ENCODE data around the gene ZNF136. TPM values are rescaled to one million over a fixed set of nuclear protein-coding genes. Genes with fewer than 3 reads are reported as not detected.

The ZNF136 gene
- total and polyA plus RNA-seq, 2 donors, result 7.4 to 24.7 TPM

DNA sequence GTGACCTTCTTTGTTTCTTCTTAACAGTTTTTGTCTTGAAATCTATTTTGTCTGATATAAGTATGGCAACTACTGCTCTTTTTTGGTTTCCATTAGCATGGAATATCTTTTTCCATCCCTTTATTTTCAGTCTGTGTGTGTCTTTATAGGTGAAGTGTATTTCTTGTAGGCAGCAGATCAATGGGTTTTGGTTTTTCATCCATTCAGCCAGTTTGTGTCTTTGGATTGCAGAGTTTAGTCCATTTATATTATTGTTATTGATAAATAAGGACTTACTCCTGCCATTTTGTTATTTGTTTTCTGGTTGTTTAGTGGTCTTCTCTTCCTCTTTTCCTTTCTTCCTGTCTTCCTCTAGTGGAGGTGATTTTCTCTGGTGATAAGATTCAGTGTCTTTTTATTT is 54.4 kb downstream of the ZNF136 start:
- Histone ChIP-seq H3K4me3 (ENCODE audit: low read depth, low read length) (no peak overlapping the region), H3K36me3 (ENCODE audit: insufficient read depth) (no peaks in the 10 kb centered on the region), H3K27ac (ENCODE audit: low read depth) (no peak overlapping the region), H3K4me1 (ENCODE audit: insufficient read depth) (no peaks in the 10 kb centered on the region)
- no peak for DNase-seq (ENCODE audit: extremely low spot score)

GRCh38 chr19:12222980-12223630 is 60.2 kb downstream of the ZNF136 start:
- WGBS, result 85% methylated on average over 1 of the region's 1 CpG
- H3K4me1 ChIP-seq (ENCODE audit: insufficient read depth), result no peaks in the 10 kb centered on the region
- peaks cover 2% of the 10 kb centered on the region for H3K36me3 ChIP-seq (ENCODE audit: insufficient read depth)
- H3K27ac ChIP-seq (ENCODE audit: low read depth), result no peak overlapping the region
- DNase-seq (ENCODE audit: extremely low spot score), result no peak
- H3K4me3 ChIP-seq (ENCODE audit: low read depth, low read length), result no peak overlapping the region

GRCh38 chr19:12224676-12225075 is 61.8 kb downstream of the ZNF136 start:
- DNase-seq (ENCODE audit: extremely low spot score), result no peak
- Histone ChIP-seq H3K4me1 (ENCODE audit: insufficient read depth) (no peaks in the 10 kb centered on the region), H3K27ac (ENCODE audit: low read depth) (no peak overlapping the region), H3K4me3 (ENCODE audit: low read depth, low read length) (no peak overlapping the region), H3K36me3 (ENCODE audit: insufficient read depth) (peaks cover 2% of the 10 kb centered on the region)
- 96% methylated on average over 6 of the region's 6 CpGs for WGBS

GRCh38 chr19:12229990-12230389 is 67.1 kb downstream of the ZNF136 start:
- 94% methylated on average over 3 of the region's 3 CpGs for WGBS
- H3K27ac ChIP-seq (ENCODE audit: low read depth), result no peak overlapping the region
- H3K4me3 ChIP-seq (ENCODE audit: low read depth, low read length), result no peak overlapping the region
- DNase-seq (ENCODE audit: extremely low spot score), result no peak
- H3K36me3 ChIP-seq (ENCODE audit: insufficient read depth), result peaks cover 6% of the 10 kb centered on the region
- H3K4me1 ChIP-seq (ENCODE audit: insufficient read depth), result no peaks in the 10 kb centered on the region

DNA sequence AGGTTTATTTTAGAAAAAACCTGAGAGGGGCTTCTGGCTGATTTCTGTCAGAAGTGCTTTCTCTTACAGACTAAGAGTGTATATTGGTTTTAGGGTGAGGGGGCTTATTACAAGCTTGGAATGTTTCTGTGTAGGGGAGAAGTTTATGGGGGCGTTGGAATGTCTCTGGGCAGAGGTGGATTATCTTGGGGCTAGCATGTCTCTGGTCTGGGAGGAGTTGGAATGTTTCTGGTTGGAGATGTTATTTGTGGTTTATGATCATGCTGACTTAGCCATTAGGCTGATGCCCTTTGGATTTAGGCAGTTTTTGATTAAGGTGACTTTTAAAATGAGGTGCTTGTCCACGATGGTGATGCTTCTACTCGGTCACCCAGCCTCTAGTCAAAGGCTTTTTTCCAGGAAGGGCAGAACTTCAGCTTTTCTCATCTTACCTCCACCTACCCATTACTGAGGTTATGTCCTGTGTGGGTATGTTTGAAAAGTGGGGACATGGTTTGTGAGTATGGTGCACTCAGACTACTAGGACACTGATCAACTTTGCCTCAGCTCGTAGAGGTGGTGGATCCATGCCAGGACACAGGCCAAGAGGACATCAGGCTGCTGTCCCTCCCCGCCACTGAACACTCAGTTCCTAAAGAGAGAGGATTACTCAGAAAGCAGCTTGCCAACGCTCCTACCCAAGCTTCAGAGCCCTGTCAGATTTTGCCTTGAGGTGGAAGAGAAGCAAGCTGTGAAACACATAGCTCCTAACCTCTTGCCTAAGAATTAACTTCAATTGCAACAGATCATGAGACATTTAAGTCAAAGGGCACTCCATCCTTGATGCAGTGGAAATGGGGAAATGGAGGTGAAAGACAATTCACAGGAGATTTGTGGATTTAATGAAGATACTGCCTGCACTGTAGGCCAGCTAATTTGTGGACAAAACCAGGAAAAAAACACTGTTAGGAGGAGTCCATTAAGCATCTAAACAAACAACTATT is 68.1 kb downstream of the ZNF136 start:
- DNase-seq (ENCODE audit: extremely low spot score), result no peak
- no peak overlapping the region for H3K4me3 ChIP-seq (ENCODE audit: low read depth, low read length)
- H3K36me3 ChIP-seq (ENCODE audit: insufficient read depth), result peaks cover 6% of the 10 kb centered on the region
- H3K27ac ChIP-seq (ENCODE audit: low read depth), result no peak overlapping the region
- no peaks in the 10 kb centered on the region for H3K4me1 ChIP-seq (ENCODE audit: insufficient read depth)
- WGBS, result 94% methylated on average over 6 of the region's 6 CpGs

DNA sequence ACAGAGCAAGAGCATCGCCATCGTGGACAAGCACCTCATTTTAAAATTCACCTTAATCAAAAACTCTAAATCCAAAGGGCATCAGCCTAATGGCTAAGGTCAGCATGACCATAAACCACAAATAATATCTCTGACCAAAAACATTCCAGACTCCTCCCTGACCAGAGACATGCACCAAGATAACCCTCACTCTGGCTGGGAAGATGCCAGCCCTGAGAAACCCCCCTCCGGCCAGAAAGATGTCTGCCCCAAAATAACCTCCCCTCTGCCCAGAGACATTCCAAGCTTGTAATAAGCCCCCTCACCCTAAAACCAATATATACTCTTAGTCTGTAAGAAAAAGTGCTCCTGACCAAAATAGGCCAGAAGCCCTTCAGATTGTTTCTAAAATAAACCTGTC is 70.1 kb downstream of the ZNF136 start:
- H3K36me3 ChIP-seq (ENCODE audit: insufficient read depth), result peaks cover 9% of the 10 kb centered on the region
- no peak overlapping the region for H3K4me3 ChIP-seq (ENCODE audit: low read depth, low read length)
- no peak overlapping the region for H3K27ac ChIP-seq (ENCODE audit: low read depth)
- 85% methylated on average over 3 of the region's 3 CpGs for WGBS
- no peak for DNase-seq (ENCODE audit: extremely low spot score)
- H3K4me1 ChIP-seq (ENCODE audit: insufficient read depth), result no peaks in the 10 kb centered on the region

DNA sequence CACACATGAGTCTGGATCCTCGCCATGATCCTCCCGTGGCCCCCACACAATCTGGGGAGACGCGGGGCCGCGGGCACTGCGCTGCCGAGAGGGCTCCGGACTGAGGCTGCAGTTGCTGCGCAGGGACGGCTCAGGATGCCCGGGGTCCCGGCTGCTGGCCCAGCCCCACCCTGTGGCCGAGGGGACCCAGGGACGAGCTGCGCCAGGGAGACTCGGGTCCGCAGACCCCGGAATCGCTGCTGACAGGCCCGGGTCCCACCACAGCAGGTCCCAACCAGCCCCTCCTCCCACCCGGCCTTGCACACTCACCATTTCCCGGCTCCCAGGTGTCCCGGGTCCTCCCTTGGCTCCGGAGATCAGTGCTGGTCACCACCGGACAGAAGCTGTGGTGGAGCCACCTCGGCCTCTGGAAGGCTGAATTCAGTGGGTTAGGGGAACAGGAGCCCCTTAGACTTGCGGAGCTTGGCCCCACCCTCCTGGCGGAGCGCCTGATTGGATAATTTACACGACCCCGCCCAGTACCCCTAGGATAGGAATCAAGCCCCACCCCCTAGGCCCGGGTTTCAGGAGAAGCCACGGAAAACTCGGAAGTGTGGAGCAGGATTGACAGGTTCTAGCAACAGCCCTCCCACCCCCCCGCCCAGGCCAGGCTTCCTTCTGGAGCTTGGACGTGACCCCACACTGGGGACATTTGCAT is 74.4 kb downstream of the ZNF136 start:
- DNase-seq (ENCODE audit: extremely low spot score), result no peak

More for the DNA sequence above, 74.4 kb downstream of the ZNF136 start:
- H3K4me3 ChIP-seq (ENCODE audit: low read depth, low read length), result no peak overlapping the region
- no peak overlapping the region for H3K27ac ChIP-seq (ENCODE audit: low read depth)
- peaks cover 7% of the 10 kb centered on the region for H3K36me3 ChIP-seq (ENCODE audit: insufficient read depth)
- WGBS, result 93% methylated on average over 37 of the region's 37 CpGs
- no peaks in the 10 kb centered on the region for H3K4me1 ChIP-seq (ENCODE audit: insufficient read depth)

Other genes with a start within 250 kb of the ZNF136 start
- gene ZNF700, start 238.0 kb upstream of the ZNF136 start, total RNA-seq, result 29.3 TPM
- gene ZNF700, start 238.0 kb upstream of the ZNF136 start, polyA plus RNA-seq, result 6.0 TPM
- 6.1 TPM for gene ZNF763, start 198.1 kb upstream of the ZNF136 start, total RNA-seq
- gene ZNF763, start 198.1 kb upstream of the ZNF136 start, polyA plus RNA-seq, result 3.3 TPM
- 16.0 TPM for gene ZNF433, start 127.4 kb upstream of the ZNF136 start, total RNA-seq
- 7.0 TPM for gene ZNF433, start 127.4 kb upstream of the ZNF136 start, polyA plus RNA-seq
- 0.85 TPM for gene ZNF878, start 110.1 kb upstream of the ZNF136 start, total RNA-seq
- gene ZNF878, start 110.1 kb upstream of the ZNF136 start, polyA plus RNA-seq, result 0.08 TPM
- 24.7 TPM for gene ZNF844, start 98.4 kb upstream of the ZNF136 start, total RNA-seq
- 9.7 TPM for gene ZNF844, start 98.4 kb upstream of the ZNF136 start, polyA plus RNA-seq
- gene ZNF20, start 22.7 kb upstream of the ZNF136 start, total RNA-seq, result 9.0 TPM
- 2.1 TPM for gene ZNF20, start 22.7 kb upstream of the ZNF136 start, polyA plus RNA-seq
- 26.9 TPM for gene ZNF625, start 6.4 kb upstream of the ZNF136 start, total RNA-seq
- gene ZNF625, start 6.4 kb upstream of the ZNF136 start, polyA plus RNA-seq, result 1.6 TPM
- 28.3 TPM for gene ZNF44, start 131.8 kb downstream of the ZNF136 start, total RNA-seq
- gene ZNF44, start 131.8 kb downstream of the ZNF136 start, polyA plus RNA-seq, result 9.1 TPM
- gene ZNF563, start 170.5 kb downstream of the ZNF136 start, total RNA-seq, result 8.4 TPM
- 3.5 TPM for gene ZNF563, start 170.5 kb downstream of the ZNF136 start, polyA plus RNA-seq
- gene ZNF442, start 202.6 kb downstream of the ZNF136 start, total RNA-seq, result 13.4 TPM
- gene ZNF442, start 202.6 kb downstream of the ZNF136 start, polyA plus RNA-seq, result 3.8 TPM
- 12.3 TPM for gene ZNF799, start 238.2 kb downstream of the ZNF136 start, total RNA-seq
- 4.4 TPM for gene ZNF799, start 238.2 kb downstream of the ZNF136 start, polyA plus RNA-seq

Measured in urinary bladder (tissue), 4 donors.